Measurements from ENCODE around the gene SNAI1.
"Not testable (repeated sequence)": the region's sequence is repeated elsewhere in the genome, so short reads cannot be mapped to it uniquely, and the experiment has no call there.

Gene SNAI1

DNA sequence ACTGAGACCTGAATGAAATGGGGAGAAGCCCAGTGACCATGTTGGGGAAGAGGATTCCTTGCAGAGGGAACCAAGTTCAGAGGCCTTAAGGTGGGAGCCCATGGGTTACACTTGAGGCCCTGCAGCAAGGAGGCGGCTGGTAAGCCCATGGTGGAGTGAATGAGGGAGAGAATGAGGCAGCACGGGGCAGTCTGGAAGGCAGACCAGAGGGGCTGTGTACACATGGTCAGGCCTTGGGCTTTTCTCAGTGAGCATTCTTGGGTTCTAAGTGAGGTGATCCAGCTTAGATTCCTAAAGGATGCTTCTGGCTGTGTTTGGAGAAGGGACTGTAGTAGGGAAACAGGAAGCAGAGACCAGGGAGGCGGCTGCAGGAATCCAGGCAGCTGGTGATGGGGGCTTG lies 27.6 kb upstream of the SNAI1 start:
- no peak overlapping the region for H3K27ac ChIP-seq
- TF ChIP-seq, protein P1, sequence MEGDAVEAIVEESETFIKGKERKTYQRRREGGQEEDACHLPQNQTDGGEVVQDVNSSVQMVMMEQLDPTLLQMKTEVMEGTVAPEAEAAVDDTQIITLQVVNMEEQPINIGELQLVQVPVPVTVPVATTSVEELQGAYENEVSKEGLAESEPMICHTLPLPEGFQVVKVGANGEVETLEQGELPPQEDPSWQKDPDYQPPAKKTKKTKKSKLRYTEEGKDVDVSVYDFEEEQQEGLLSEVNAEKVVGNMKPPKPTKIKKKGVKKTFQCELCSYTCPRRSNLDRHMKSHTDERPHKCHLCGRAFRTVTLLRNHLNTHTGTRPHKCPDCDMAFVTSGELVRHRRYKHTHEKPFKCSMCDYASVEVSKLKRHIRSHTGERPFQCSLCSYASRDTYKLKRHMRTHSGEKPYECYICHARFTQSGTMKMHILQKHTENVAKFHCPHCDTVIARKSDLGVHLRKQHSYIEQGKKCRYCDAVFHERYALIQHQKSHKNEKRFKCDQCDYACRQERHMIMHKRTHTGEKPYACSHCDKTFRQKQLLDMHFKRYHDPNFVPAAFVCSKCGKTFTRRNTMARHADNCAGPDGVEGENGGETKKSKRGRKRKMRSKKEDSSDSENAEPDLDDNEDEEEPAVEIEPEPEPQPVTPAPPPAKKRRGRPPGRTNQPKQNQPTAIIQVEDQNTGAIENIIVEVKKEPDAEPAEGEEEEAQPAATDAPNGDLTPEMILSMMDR (conservative IDR thresholded peaks at IDR 0.05): no peak
- TF ChIP-seq ZFX (IDR thresholded peaks at IDR 0.05): no peak

DNA sequence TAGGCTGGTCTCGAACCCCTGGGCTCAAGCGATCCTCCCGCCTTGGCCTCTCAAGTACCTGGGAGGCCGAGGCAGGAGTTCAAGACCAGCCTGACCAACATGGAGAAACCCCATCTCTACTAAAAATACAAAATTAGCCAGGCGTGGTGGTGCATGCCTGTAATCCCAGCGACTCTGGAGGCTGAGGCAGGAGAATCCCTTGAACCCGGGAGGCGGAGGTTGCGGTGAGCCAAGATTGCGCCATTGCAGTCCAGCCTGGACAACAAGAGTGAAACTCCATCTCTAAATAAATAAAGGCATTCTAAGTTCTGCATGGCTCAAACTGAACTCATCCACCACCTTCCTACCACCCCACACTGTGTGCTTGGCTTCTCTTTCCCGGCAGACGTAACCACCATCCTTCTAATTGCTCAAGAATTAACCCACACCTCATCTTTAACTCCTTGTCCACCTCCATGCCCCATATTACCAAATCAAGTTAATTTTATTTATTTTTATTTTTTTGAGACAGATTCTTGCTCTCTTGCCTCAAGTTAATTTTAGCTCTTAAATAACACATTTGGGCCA lies 26.9 kb upstream of the SNAI1 start:
- not testable (repeated sequence) for H3K27ac ChIP-seq

DNA sequence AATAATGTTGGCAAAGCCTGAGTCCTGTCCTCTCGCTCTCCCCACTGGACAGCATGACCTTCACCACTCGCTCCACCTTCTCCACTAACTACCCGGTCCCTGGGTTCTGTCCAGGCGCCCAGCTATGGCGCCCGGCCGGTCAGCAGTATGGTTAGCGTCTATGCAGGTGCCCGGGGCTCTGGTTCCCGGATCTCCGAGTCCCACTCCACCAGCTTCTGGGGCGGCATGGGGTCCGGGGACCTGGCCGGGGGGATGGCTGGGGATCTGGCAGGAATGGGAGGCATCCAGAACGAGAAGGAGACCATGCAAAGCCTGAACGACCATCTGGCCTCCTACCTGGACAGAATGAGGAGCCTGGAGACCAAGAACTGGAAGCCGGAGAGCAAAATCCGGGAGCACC lies 26.1 kb upstream of the SNAI1 start:
- no peak overlapping the region for H3K27ac ChIP-seq
- no peak for TF ChIP-seq ZFX (IDR thresholded peaks at IDR 0.05)
- TF ChIP-seq, protein P1 (conservative IDR thresholded peaks at IDR 0.05): no peak

DNA sequence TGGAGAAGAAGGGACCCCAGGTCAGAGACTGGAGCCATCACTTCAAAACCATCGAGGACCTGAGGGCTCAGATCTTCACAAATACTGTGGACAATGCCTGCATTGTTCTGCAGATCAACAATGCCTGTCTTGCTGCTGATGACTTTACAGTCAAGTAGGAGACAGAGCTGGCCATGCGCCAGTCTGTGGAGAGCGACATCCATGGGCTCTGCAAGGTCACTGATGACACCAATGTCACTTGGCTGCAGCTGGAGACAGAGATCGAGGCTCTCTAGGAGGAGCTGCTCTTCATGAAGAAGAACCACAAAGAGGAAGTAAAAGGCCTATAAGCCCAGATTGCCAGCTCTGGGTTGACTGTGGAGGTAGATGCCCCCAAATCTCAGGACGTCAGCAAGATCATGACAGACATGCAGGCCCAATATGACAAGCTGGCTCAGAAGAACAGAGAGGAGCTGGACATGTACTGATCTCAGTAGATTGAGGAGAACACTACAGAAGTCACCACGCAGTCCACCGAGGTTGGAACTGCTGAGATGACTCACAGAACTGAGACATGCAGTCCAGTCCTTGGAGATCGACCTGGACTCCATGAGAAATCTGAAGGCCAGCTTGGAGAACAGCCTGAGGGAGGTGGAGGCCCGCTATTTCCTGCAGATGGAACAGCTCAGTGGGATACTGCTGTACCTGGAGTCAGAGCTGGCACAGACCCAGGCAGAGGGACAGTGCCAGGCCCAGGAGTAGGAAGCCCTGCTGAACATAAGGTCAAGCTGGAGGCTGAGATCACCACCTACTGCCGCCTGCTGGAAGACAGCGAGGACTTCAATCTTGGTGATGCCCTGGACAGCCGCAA lies 25.5 kb upstream of the SNAI1 start:
- not testable (repeated sequence) for H3K27ac ChIP-seq

- TF ChIP-seq, protein P1 (conservative IDR thresholded peaks at IDR 0.05): no peak
- no peak for TF ChIP-seq ZFX (IDR thresholded peaks at IDR 0.05)
- H3K27ac ChIP-seq: no peak overlapping the region
Measured at GRCh38 chr20:49961413-49961812, 21.4 kb upstream of the SNAI1 start.

GRCh38 chr20:49964964-49965780 lies 17.6 kb upstream of the SNAI1 start:
- no peak for TF ChIP-seq ZFX (IDR thresholded peaks at IDR 0.05)
- TF ChIP-seq, protein P1 (conservative IDR thresholded peaks at IDR 0.05): peak; percentile 87
- no peak overlapping the region for H3K27ac ChIP-seq

DNA sequence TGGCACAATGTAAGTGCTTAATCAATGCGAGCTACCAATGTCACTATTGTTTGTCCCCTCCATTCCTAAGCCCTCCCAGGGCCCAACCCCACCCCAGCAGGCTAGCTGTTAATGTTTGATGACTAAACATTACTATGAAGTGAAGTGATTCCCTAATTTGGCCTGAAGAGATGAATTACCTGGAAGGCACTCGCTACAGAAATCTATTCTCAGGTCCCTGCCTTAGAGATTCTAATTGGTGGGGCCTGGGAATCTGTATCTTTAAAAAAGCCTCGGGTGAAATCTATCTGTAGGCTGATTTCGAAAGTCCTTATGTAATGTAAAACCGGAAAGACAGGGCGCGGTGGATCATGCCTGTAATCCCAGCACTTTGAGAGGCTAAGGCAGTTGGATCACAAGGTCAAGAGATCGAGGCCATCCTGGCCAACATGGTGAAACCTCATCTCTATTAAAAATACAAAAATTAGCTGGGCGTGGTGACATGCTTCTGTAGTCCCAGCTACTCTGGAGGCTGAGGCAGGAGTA lies 16.9 kb upstream of the SNAI1 start:
- TF ChIP-seq ZFX (IDR thresholded peaks at IDR 0.05): no peak
- TF ChIP-seq, protein P1 (conservative IDR thresholded peaks at IDR 0.05): no peak
- no peak overlapping the region for H3K27ac ChIP-seq

DNA sequence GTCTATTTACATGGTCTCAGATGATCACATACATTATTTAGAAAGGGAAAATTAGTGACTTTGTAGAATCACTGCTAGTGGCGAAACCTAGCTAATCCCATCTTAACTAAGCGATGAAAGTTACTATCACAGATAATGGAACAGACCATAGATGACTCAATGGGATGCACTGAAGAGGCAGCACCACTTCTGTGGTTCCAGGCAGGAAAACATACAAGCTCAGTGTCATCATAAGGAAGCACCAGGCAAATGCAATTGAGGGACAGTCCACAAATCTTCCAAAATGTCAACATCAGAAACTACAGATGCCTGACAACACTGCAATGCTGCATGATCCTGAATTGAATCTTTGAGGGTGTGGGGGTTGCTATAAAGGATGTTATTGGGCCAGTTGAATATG lies 15.9 kb upstream of the SNAI1 start:
- H3K27ac ChIP-seq: no peak overlapping the region
- TF ChIP-seq, protein P1 (conservative IDR thresholded peaks at IDR 0.05): no peak
- TF ChIP-seq ZFX (IDR thresholded peaks at IDR 0.05): no peak

Measured in C4-2B (cell line).